Measurements from ENCODE around the gene SFTPA2.

GRCh38 chr10:79586933-79587332 is 26.7 kb upstream of the SFTPA2 start:
- TF ChIP-seq CEBPB (IDR thresholded peaks at IDR 0.05; ENCODE audit: low read depth, low read length) (no peak), RFX5 (IDR thresholded peaks at IDR 0.05; ENCODE audit: low read depth, low read length) (no peak), RAD21 (IDR thresholded peaks at IDR 0.05; ENCODE audit: low read length) (no peak), POLR2A (IDR thresholded peaks at IDR 0.05; ENCODE audit: low read depth, low read length) (no peak), BHLHE40 (IDR thresholded peaks at IDR 0.05; ENCODE audit: low read depth, low read length) (no peak), SMC3 (IDR thresholded peaks at IDR 0.05; ENCODE audit: low read depth, low read length) (no peak), MAZ (IDR thresholded peaks at IDR 0.05; ENCODE audit: borderline replicate concordance, low read depth, low read length) (no peak)
- TF ChIP-seq, protein P1, sequence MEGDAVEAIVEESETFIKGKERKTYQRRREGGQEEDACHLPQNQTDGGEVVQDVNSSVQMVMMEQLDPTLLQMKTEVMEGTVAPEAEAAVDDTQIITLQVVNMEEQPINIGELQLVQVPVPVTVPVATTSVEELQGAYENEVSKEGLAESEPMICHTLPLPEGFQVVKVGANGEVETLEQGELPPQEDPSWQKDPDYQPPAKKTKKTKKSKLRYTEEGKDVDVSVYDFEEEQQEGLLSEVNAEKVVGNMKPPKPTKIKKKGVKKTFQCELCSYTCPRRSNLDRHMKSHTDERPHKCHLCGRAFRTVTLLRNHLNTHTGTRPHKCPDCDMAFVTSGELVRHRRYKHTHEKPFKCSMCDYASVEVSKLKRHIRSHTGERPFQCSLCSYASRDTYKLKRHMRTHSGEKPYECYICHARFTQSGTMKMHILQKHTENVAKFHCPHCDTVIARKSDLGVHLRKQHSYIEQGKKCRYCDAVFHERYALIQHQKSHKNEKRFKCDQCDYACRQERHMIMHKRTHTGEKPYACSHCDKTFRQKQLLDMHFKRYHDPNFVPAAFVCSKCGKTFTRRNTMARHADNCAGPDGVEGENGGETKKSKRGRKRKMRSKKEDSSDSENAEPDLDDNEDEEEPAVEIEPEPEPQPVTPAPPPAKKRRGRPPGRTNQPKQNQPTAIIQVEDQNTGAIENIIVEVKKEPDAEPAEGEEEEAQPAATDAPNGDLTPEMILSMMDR (conservative IDR thresholded peaks at IDR 0.05; ENCODE audit: low read depth, low read length) = no peak
- TF ChIP-seq, protein P2, sequence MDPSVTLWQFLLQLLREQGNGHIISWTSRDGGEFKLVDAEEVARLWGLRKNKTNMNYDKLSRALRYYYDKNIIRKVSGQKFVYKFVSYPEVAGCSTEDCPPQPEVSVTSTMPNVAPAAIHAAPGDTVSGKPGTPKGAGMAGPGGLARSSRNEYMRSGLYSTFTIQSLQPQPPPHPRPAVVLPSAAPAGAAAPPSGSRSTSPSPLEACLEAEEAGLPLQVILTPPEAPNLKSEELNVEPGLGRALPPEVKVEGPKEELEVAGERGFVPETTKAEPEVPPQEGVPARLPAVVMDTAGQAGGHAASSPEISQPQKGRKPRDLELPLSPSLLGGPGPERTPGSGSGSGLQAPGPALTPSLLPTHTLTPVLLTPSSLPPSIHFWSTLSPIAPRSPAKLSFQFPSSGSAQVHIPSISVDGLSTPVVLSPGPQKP (IDR thresholded peaks at IDR 0.05; ENCODE audit: borderline replicate concordance, low read depth, low read length) = no peak
